PC-9 (cell line): ENCODE data around the gene SIPA1L3. TPM values are rescaled to one million over a fixed set of nuclear protein-coding genes. Genes with fewer than 3 reads are reported as not detected.

ENCODE experiments used
- BruUV-seq: library from RNA; stranded (reverse); fragments of 400-500 nt; replicated peaks from 2 replicates; lab custom pipeline; 2021; lab: Mats Ljungman, UMichigan
- CTCF ChIA-PET: fragments of 300-600 bp; sonication (Branson Sonifier 250); formaldehyde crosslinking; loops from one replicate; lab custom pipeline; 2022; ENCODE audit warnings: antibody characterized with exemption; lab: Charles Lee
- POLR2A ChIA-PET: fragments of 300-600 bp; sonication (Branson Sonifier 250); formaldehyde crosslinking; loops from one replicate; lab custom pipeline; 2022; ENCODE audit warnings: antibody characterized with exemption; ENCODE audit not compliant: unreplicated experiment; lab: Charles Lee
- DNase-seq, 2 experiments: peaks; one replicate each; pipeline versions ENCODE4 v3.0.0 to v3.0.0-alpha.2; 2015 to 2022; ENCODE audit warnings: mixed read lengths in 1 of 2
- H2AFZ ChIP-seq: fragments of 200-600 bp; sonication (generic); 2 replicates; pipeline ENCODE4 v1.8.1; 2017; ENCODE audit warnings: antibody characterized with exemption
- H3F3A ChIP-seq: fragments of 200-600 bp; sonication (generic); 2 replicates; pipeline ENCODE4 v1.8.1; 2017; ENCODE audit warnings: antibody characterized with exemption, mild to moderate bottlenecking, low read depth; ENCODE audit not compliant: insufficient read depth
- H3K27ac ChIP-seq: fragments of 200-600 bp; sonication (generic); 2 replicates; pipeline ENCODE4 v1.6.1; 2016; ENCODE audit warnings: mixed run types
- H3K27me3 ChIP-seq: fragments of 200-600 bp; sonication (generic); 2 replicates; pipeline ENCODE4 v1.6.1; 2016; ENCODE audit warnings: low read depth, mixed run types; ENCODE audit not compliant: insufficient read depth
- H3K36me3 ChIP-seq: fragments of 200-600 bp; sonication (generic); 2 replicates; pipeline ENCODE4 v1.6.1; 2016; ENCODE audit warnings: low read depth, mixed run types
- H3K4me1 ChIP-seq: fragments of 200-600 bp; sonication (generic); replicated peaks from 2 replicates; pipeline ENCODE4 v1.6.1; 2016; ENCODE audit warnings: mixed run types; ENCODE audit not compliant: insufficient read depth
- H3K4me2 ChIP-seq: fragments of 200-600 bp; sonication (generic); 2 replicates; pipeline ENCODE4 v1.6.1; 2017; ENCODE audit warnings: mixed run types
- H3K4me3 ChIP-seq: fragments of 200-600 bp; sonication (generic); 2 replicates; pipeline ENCODE4 v1.6.1; 2016; ENCODE audit warnings: mixed run types
- H3K79me2 ChIP-seq: fragments of 200-600 bp; sonication (generic); 2 replicates; pipeline ENCODE4 v1.6.1; 2017; ENCODE audit warnings: low read depth, mixed run types
- H3K9me2 ChIP-seq: fragments of 200-600 bp; sonication (generic); 2 replicates; pipeline ENCODE4 v1.8.1; 2017; ENCODE audit warnings: mild to moderate bottlenecking; ENCODE audit not compliant: insufficient read depth
- H3K9me3 ChIP-seq: fragments of 200-600 bp; sonication (generic); 2 replicates; pipeline ENCODE4 v1.8.1; 2016; ENCODE audit warnings: low read depth; ENCODE audit not compliant: insufficient read depth
- H4K20me1 ChIP-seq: fragments of 200-600 bp; sonication (generic); 2 replicates; pipeline ENCODE4 v1.8.1; 2017; ENCODE audit not compliant: insufficient read depth
- EZH2 ChIP-seq: fragments of 200-600 bp; sonication (generic); IDR thresholded peaks from 2 replicates; pipeline ENCODE4 v1.8.0; 2017; ENCODE audit warnings: antibody characterized with exemption, low read depth
- intact Hi-C: fragments of 100-400 bp; cut with micrococcal nuclease; formaldehyde crosslinking; loops from one replicate; pipeline ENCODE4 v1.10.0; 2022; ENCODE audit not compliant: unreplicated experiment
- total RNA-seq: library from RNA; stranded (reverse); gene quantifications from 2 replicates; pipeline ENCODE4 v1.2.3, GENCODE V29; 2021
- TF ChIP-seq, protein P1 (sequence below): fragments of 200-600 bp; sonication (generic); conservative IDR thresholded peaks from 2 replicates; pipeline ENCODE4 v1.6.1; 2017; ENCODE audit warnings: mixed run types, antibody characterized with exemption, mild to moderate bottlenecking, moderate library complexity

SIPA1L3 gene
- total RNA-seq, 1 experiment from 2014 or later: 55.2 TPM

DNA sequence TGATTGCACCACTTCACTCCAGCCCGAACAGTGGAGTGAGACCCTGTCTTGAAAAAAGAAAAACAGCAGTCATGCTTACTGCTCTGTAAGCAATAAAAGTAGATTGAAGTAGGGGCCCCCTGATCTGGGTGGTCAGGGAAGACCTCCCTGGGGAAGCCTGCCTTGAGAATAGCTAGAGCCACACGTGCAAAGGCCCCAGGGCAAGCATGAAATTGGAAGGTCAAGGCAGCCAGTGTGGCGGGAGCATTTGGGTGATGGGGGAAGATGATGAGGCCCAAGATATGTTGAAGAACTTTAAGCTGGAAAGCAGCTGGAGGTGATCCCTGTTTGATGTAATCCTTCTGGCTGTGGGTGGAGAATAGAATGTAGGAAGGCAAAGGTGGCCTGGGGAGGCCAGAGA lies 104.4 kb downstream of the SIPA1L3 start:
- H3K4me1 ChIP-seq: peaks cover 18% of the 10 kb centered on the region
- CTCF ChIA-PET: no interaction called here
- POLR2A ChIA-PET: no interaction called here
- DNase-seq: no peak
- no peaks in the 10 kb centered on the region; the same call in 1 of the 2 replicates for H3K9me2 ChIP-seq
- H3K36me3 ChIP-seq: no peaks in the 10 kb centered on the region
- H2AFZ ChIP-seq: no peak overlapping the region
- BruUV-seq: no TSS peak
- no peak overlapping the region for H3K4me3 ChIP-seq
- no peaks in the 10 kb centered on the region for H3K9me3 ChIP-seq
- H3F3A ChIP-seq: peaks cover 15% of the 10 kb centered on the region; the same call in 1 of the 2 replicates
- H3K27ac ChIP-seq: no peak overlapping the region
- H3K4me2 ChIP-seq: no peak overlapping the region
- H3K79me2 ChIP-seq: 0 out of 2 replicates have a peak, but pooled peaks cover 3% of the 10 kb centered on the region
- no peaks in the 10 kb centered on the region for H4K20me1 ChIP-seq
- no peaks in the 10 kb centered on the region for H3K27me3 ChIP-seq
- no peak for TF ChIP-seq EZH2
- TF ChIP-seq, protein P1, sequence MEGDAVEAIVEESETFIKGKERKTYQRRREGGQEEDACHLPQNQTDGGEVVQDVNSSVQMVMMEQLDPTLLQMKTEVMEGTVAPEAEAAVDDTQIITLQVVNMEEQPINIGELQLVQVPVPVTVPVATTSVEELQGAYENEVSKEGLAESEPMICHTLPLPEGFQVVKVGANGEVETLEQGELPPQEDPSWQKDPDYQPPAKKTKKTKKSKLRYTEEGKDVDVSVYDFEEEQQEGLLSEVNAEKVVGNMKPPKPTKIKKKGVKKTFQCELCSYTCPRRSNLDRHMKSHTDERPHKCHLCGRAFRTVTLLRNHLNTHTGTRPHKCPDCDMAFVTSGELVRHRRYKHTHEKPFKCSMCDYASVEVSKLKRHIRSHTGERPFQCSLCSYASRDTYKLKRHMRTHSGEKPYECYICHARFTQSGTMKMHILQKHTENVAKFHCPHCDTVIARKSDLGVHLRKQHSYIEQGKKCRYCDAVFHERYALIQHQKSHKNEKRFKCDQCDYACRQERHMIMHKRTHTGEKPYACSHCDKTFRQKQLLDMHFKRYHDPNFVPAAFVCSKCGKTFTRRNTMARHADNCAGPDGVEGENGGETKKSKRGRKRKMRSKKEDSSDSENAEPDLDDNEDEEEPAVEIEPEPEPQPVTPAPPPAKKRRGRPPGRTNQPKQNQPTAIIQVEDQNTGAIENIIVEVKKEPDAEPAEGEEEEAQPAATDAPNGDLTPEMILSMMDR: no peak
- intact Hi-C loops: no loop called here

- no peak for DNase-seq
- Histone ChIP-seq H3K4me3 (no peak overlapping the region), H3K9me2 (no peaks in the 10 kb centered on the region; the same call in 1 of the 2 replicates), H3K27ac (no peak overlapping the region), H2AFZ (no peak overlapping the region), H4K20me1 (no peaks in the 10 kb centered on the region), H3K4me2 (no peak overlapping the region), H3K4me1 (peaks cover 18% of the 10 kb centered on the region), H3F3A (peaks cover 15% of the 10 kb centered on the region; the same call in 1 of the 2 replicates), H3K27me3 (no peaks in the 10 kb centered on the region), H3K9me3 (no peaks in the 10 kb centered on the region), H3K79me2 (0 out of 2 replicates have a peak, but pooled peaks cover 5% of the 10 kb centered on the region), H3K36me3 (no peaks in the 10 kb centered on the region)
- TF ChIP-seq, protein P1: no peak
- TF ChIP-seq EZH2: no peak
- CTCF ChIA-PET: no interaction called here
- POLR2A ChIA-PET: interaction anchor here (0.7 kb wide), 1 partner anchor 635 kb away, joined by 11 read pairs; the partner anchor contains the start of gene ACTN4
- BruUV-seq: no TSS peak
- intact Hi-C loops: no loop called here
Measured at GRCh38 chr19:38012290-38012689, 105.3 kb downstream of the SIPA1L3 start.

GRCh38 chr19:38012944-38013343 lies 105.9 kb downstream of the SIPA1L3 start:
- Histone ChIP-seq H2AFZ (no peak overlapping the region), H3K27me3 (no peaks in the 10 kb centered on the region), H4K20me1 (no peaks in the 10 kb centered on the region), H3K4me2 (no peak overlapping the region), H3K4me1 (peaks cover 18% of the 10 kb centered on the region), H3K9me2 (no peaks in the 10 kb centered on the region; the same call in 1 of the 2 replicates), H3K36me3 (no peaks in the 10 kb centered on the region), H3F3A (peaks cover 15% of the 10 kb centered on the region; the same call in 1 of the 2 replicates), H3K27ac (no peak overlapping the region), H3K9me3 (no peaks in the 10 kb centered on the region), H3K4me3 (no peak overlapping the region), H3K79me2 (0 out of 2 replicates have a peak, but pooled peaks cover 5% of the 10 kb centered on the region)
- no TSS peak for BruUV-seq
- ChIA-PET CTCF (no interaction called here), POLR2A (interaction anchor here (0.7 kb wide), 1 partner anchor 634 kb away, joined by 11 read pairs; the partner anchor contains the start of gene ACTN4)
- no peak for TF ChIP-seq EZH2
- TF ChIP-seq, protein P1: no peak
- no peak for DNase-seq
- intact Hi-C loops: no loop called here
